Nephron progenitor cell (in vitro differentiated cells): ENCODE measurements around the gene GPX2.

Experiments
- DNase-seq: peaks from one replicate; pipeline ENCODE4 v3.0.0; 2021
- H3K27ac Mint-ChIP-seq: 2 replicates; pipeline ENCODE4 v1.8.0; 2021; ENCODE audit warnings: mild to moderate bottlenecking, moderate library complexity, mixed read lengths
- H3K27me3 Mint-ChIP-seq: 2 replicates; pipeline ENCODE4 v1.8.0; 2021; ENCODE audit warnings: mild to moderate bottlenecking, low read depth, mixed read lengths; ENCODE audit not compliant: poor library complexity
- H3K36me3 Mint-ChIP-seq: 2 replicates; pipeline ENCODE4 v1.8.0; 2021; ENCODE audit warnings: low read depth, mixed read lengths
- H3K4me1 Mint-ChIP-seq: 2 replicates; pipeline ENCODE4 v1.8.0; 2021; ENCODE audit warnings: mixed read lengths
- H3K4me3 Mint-ChIP-seq: 2 replicates; pipeline ENCODE4 v1.8.0; 2021; ENCODE audit warnings: mild to moderate bottlenecking, moderate library complexity, mixed read lengths
- H3K9me3 Mint-ChIP-seq: 2 replicates; pipeline ENCODE4 v1.8.0; 2021; ENCODE audit warnings: mild to moderate bottlenecking, moderate library complexity, mixed read lengths
- TF ChIP-seq, protein P1 (sequence below): fragments of 200-600 bp; sonication (generic); IDR thresholded peaks from 2 replicates; pipeline ENCODE4 v1.5.0; 2021; ENCODE audit warnings: antibody characterized with exemption

Gene GPX2

DNA sequence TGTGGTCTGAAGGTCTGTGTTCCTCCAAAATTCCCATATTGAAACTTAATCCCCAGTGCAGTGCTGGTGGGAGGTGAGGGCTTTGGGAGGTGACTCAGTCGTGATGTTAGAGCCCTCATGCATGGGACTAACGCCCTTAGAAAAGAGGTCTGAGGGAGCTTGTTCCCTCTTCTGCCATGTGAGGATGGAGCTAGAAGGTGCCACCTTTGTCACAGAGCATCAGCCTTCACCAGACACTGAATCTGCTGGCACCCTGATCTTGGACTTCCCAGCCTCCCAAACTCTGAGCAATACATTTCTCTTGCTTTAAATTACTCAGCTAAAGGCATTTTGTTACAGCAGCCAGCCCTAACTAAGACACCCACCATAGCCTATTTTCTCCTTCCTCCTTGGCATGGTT, 15.7 kb upstream of the GPX2 start:
- Mint-ChIP-seq H3K36me3 (peaks cover 5% of the 10 kb centered on the region), H3K4me3 (no peak overlapping the region), H3K27me3 (no peaks in the 10 kb centered on the region), H3K27ac (no peak overlapping the region), H3K9me3 (no peaks in the 10 kb centered on the region), H3K4me1 (peaks cover 25% of the 10 kb centered on the region)
- no peak for DNase-seq
- TF ChIP-seq, protein P1, sequence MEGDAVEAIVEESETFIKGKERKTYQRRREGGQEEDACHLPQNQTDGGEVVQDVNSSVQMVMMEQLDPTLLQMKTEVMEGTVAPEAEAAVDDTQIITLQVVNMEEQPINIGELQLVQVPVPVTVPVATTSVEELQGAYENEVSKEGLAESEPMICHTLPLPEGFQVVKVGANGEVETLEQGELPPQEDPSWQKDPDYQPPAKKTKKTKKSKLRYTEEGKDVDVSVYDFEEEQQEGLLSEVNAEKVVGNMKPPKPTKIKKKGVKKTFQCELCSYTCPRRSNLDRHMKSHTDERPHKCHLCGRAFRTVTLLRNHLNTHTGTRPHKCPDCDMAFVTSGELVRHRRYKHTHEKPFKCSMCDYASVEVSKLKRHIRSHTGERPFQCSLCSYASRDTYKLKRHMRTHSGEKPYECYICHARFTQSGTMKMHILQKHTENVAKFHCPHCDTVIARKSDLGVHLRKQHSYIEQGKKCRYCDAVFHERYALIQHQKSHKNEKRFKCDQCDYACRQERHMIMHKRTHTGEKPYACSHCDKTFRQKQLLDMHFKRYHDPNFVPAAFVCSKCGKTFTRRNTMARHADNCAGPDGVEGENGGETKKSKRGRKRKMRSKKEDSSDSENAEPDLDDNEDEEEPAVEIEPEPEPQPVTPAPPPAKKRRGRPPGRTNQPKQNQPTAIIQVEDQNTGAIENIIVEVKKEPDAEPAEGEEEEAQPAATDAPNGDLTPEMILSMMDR, result no peak

DNA sequence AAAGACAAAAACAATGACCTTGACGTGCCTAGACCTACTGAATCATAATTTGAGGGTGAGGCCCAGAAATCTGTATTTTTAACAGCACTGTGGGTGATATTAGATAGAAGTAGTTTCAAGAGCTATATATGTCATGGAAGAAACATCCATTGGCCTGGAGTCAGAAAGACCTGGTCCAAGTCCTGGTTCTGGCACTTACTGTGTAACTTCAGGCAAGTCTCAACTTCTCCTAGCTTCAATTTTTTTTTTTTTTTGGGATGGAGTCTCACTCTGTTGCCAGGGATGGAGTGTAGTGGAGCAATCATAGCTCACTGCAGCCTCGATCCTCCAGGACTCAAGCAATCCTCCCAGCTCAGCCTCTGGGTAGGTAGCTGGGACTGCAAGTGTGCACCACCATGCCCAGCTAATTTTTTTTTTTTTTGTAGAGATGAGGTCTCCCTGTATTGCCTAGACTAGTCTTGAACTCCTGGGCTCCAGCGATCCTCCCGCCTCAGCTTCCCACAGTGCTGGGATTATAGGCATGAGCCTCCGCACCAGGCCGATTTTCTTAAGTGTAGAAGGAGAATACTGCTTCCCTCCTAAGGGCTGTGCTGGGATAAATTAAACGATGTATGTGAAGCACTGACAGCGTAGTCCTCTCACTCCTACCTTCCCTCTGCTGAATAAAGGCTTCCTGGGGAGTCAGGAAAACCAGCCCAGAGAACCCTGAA, 14.3 kb upstream of the GPX2 start:
- Mint-ChIP-seq H3K4me1 (peaks cover 25% of the 10 kb centered on the region), H3K9me3 (no peaks in the 10 kb centered on the region), H3K27ac (no peak overlapping the region), H3K36me3 (peaks cover 5% of the 10 kb centered on the region), H3K27me3 (no peaks in the 10 kb centered on the region), H3K4me3 (no peak overlapping the region)
- TF ChIP-seq, protein P1, result no peak
- DNase-seq, result no peak

DNA sequence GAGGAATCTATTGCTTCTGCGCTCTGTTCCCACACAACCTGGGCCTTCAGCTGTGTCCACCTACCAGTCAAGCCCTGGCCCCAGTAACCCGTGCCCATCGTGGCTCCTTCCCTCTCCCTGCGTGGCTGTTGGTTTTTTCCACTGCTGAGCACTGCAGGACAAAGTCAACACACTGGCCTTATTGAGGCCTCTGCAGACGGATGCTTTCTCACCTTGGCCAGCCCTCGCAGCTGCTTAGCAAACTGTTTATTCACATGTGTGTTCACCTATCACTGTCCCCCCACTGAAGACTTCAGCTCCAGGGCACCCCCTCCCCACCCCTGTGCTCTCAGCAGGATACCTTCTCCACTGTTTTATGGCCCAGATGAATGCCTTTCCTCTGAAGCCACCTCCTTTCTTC, 12.8 kb upstream of the GPX2 start:
- Mint-ChIP-seq H3K4me1 (peaks cover 20% of the 10 kb centered on the region), H3K27me3 (peaks cover 1% of the 10 kb centered on the region), H3K9me3 (no peaks in the 10 kb centered on the region), H3K4me3 (no peak overlapping the region), H3K27ac (peak overlapping the region; percentile 45), H3K36me3 (peaks cover 5% of the 10 kb centered on the region)
- TF ChIP-seq, protein P1, result no peak
- DNase-seq, result no peak

DNA sequence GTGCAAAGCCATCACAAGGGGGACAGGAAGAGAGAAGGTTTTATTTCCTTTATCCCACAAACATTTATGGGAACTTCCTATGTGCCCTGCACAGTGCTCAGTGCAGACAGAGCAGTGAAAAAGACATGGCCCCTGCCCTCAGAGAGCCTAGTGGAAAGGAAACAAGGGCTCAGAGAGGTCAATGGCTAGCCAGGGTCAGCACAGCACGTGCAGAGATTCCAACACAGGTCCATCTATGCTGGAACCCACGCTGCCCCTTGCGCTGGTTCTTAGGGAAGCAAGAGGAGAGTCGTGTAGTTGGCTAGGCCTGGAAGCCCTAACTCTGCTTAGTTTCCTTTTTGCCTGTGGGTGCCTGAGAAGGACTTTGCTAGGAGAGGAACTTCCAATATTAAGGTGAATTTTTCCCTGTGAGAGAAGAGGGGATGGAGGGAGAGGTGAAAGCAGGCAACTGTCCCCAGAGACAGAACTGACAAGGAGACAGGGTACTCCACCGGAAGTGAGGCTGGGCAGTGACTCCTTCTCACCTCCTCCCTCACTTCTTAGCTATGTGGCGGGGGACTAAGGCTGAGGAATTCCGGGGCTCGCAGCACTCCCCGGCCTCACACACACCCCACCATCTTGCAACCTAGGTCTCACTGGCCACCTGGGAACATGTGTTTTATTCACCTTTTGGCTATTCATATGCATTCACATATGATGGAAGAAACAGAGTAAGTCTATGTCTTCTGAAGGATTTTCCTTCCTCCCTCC, 12.1 kb upstream of the GPX2 start:
- Mint-ChIP-seq H3K36me3 (peaks cover 8% of the 10 kb centered on the region), H3K27me3 (peaks cover 4% of the 10 kb centered on the region), H3K4me1 (peaks cover 16% of the 10 kb centered on the region), H3K4me3 (no peak overlapping the region), H3K27ac (no peak overlapping the region), H3K9me3 (no peaks in the 10 kb centered on the region)
- DNase-seq, result no peak
- TF ChIP-seq, protein P1, result no peak

DNA sequence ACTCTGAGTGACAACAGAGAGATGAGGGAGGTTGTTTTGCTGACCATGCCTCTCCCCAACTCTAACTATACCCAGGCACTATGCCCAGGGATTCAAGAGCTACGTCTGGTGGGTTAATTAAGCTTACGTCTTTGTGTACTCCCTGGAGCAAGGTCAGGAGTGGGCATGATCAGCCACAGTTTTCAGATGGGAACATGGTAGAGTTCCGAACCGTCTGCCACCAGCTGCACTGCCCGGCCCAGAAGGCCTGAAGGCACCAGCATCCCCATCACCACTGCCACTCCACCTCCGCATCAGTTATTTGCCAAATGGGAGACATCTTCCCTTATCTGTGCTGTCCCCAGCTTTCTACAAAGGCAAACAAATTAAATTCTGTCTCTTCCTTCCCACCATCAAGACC, 11.1 kb upstream of the GPX2 start:
- Mint-ChIP-seq H3K4me1 (peaks cover 16% of the 10 kb centered on the region), H3K4me3 (no peak overlapping the region), H3K27ac (no peak overlapping the region), H3K27me3 (peaks cover 5% of the 10 kb centered on the region), H3K9me3 (no peaks in the 10 kb centered on the region), H3K36me3 (peaks cover 9% of the 10 kb centered on the region)
- TF ChIP-seq, protein P1, result no peak
- no peak for DNase-seq

DNA sequence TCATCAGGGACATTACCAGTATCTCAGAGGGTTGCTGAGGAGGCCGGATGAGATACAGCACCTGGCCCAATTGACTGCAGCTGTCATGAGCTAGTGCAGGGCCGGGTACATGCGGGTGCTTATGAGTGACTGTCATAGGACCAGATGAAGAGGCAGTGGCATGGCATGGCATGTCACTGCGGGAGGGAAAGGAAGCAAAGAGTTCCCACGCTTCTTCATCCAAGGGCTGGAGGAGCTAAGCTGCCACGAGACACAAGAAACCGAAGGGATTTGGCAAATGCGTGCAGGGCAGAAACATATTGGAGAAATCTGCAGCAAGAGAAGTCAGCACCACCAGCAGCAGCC, 10.7 kb upstream of the GPX2 start:
- Mint-ChIP-seq H3K9me3 (no peaks in the 10 kb centered on the region), H3K27ac (no peak overlapping the region), H3K4me3 (no peak overlapping the region), H3K4me1 (peaks cover 16% of the 10 kb centered on the region), H3K36me3 (peaks cover 5% of the 10 kb centered on the region), H3K27me3 (peaks cover 5% of the 10 kb centered on the region)
- TF ChIP-seq, protein P1, result no peak
- no peak for DNase-seq
